Fibroblast of lung (primary cell): ENCODE data around the gene ZFY. TPM values are rescaled to one million over a fixed set of nuclear protein-coding genes. Genes with fewer than 3 reads are reported as not detected.

Source experiments
- DNase-seq, 2 donors: peaks; one replicate each; pipeline versions ENCODE4 v3.0.0 to v3.0.0-alpha.2; 2010; ENCODE audit warnings: low read depth in 2 of 2
- H2AFZ ChIP-seq: 2 replicates; pipeline ENCODE4 v1.5.1; 2012; ENCODE audit warnings: low read length, control low read depth, inconsistent platforms
- H3K27ac ChIP-seq: 2 replicates; pipeline ENCODE4 v1.5.1; 2011; ENCODE audit warnings: low read length, control low read depth; ENCODE audit not compliant: insufficient read depth
- H3K27me3 ChIP-seq: 2 replicates; pipeline ENCODE4 v1.5.1; 2011; ENCODE audit warnings: mild to moderate bottlenecking, low read length; ENCODE audit not compliant: control insufficient read depth, insufficient read depth
- H3K36me3 ChIP-seq: 2 replicates; pipeline ENCODE4 v1.5.1; 2011; ENCODE audit warnings: low read length; ENCODE audit not compliant: control insufficient read depth, insufficient read depth
- H3K4me1 ChIP-seq: 2 replicates; pipeline ENCODE4 v1.5.1; 2011; ENCODE audit warnings: low read length; ENCODE audit not compliant: control insufficient read depth, insufficient read depth; ENCODE audit errors: extremely low read depth
- H3K4me2 ChIP-seq: 2 replicates; pipeline ENCODE4 v1.5.1; 2011; ENCODE audit warnings: low read length, control low read depth; ENCODE audit not compliant: insufficient read depth; ENCODE audit errors: extremely low read depth
- H3K4me3 ChIP-seq, 4 experiments: fragments of 200-600 bp in 1 of 4; sonication (generic) in 1 of 4; replicated peaks in 1 of 4; 2 replicates each; pipeline ENCODE4 v1.5.1; 2011 to 2016; ENCODE audit warnings: low read length in 4 of 4, low read depth in 3 of 4, mild to moderate bottlenecking in 3 of 4, control low read depth in 2 of 4, inconsistent platforms in 1 of 4, mixed read lengths in 1 of 4; ENCODE audit not compliant: insufficient read depth in 1 of 4; ENCODE audit errors: control extremely low read depth in 1 of 4
- H3K79me2 ChIP-seq: 2 replicates; pipeline ENCODE4 v1.5.1; 2012; ENCODE audit warnings: mild to moderate bottlenecking, low read length, inconsistent platforms; ENCODE audit not compliant: control insufficient read depth, insufficient read depth
- H3K9ac ChIP-seq: 2 replicates; pipeline ENCODE4 v1.5.1; 2011; ENCODE audit warnings: mild to moderate bottlenecking, low read length, control low read depth; ENCODE audit not compliant: insufficient read depth
- H3K9me3 ChIP-seq: 2 replicates; pipeline ENCODE4 v1.5.1; 2012; ENCODE audit warnings: low read depth, low read length; ENCODE audit not compliant: control insufficient read depth, insufficient read depth
- H4K20me1 ChIP-seq: 2 replicates; pipeline ENCODE4 v1.5.1; 2011; ENCODE audit warnings: low read length; ENCODE audit not compliant: control insufficient read depth, insufficient read depth; ENCODE audit errors: extremely low read depth
- EZH2 ChIP-seq: IDR thresholded peaks from 2 replicates; pipeline ENCODE4 v1.5.1; 2012; ENCODE audit warnings: low read length, control low read depth, mild to moderate bottlenecking; ENCODE audit errors: missing control alignments
- polyA plus RNA-seq, 2 donors: library from polyadenylated mRNA; depleted of rRNA in 1 of 2; stranded (reverse) in 1 of 2; unstranded in 1 of 2; fragments of >200 nt; gene quantifications; 2 replicates each; pipeline ENCODE4 v1.2.1, GENCODE V29; 2011 to 2012; ENCODE audit warnings: missing spikeins in 1 of 2
- total RNA-seq: library from RNA; depleted of rRNA; stranded (reverse); fragments of >200 nt; gene quantifications from 2 replicates; pipeline ENCODE4 v1.2.1, GENCODE V29; 2014
- TF ChIP-seq, protein P1 (sequence below), 2 donors: IDR thresholded peaks in 1 of 2; conservative IDR thresholded peaks in 1 of 2; 1 replicate in 1 of 2; 2 replicates in 1 of 2; pipeline ENCODE4 v1.5.1; 2011 to 2012; ENCODE audit warnings: low read length in 2 of 2, control low read depth in 1 of 2, inconsistent platforms in 1 of 2, low read depth in 1 of 2, mild to moderate bottlenecking in 1 of 2

The ZFY gene
- total and polyA plus RNA-seq, 2 donors (not counting 1 experiment from before 2014, with no cell fraction given): 11.6 TPM; not detected in 1

- no peak overlapping the region for H2AFZ ChIP-seq
- peak in 1 of 2 donors; percentile 73 for DNase-seq
- H3K4me1 ChIP-seq: no peaks in the 10 kb centered on the region
- no peak overlapping the region for H3K9ac ChIP-seq
- no peak overlapping the region for H3K27ac ChIP-seq
- no peaks in the 10 kb centered on the region for H3K79me2 ChIP-seq
- H3K9me3 ChIP-seq: no peaks in the 10 kb centered on the region
- no peaks in the 10 kb centered on the region for H4K20me1 ChIP-seq
- H3K27me3 ChIP-seq: no peaks in the 10 kb centered on the region
- H3K4me2 ChIP-seq: no peak overlapping the region
- no peaks in the 10 kb centered on the region for H3K36me3 ChIP-seq
- no peak overlapping the region for H3K4me3 ChIP-seq
- no peak for TF ChIP-seq EZH2
- TF ChIP-seq, protein P1, sequence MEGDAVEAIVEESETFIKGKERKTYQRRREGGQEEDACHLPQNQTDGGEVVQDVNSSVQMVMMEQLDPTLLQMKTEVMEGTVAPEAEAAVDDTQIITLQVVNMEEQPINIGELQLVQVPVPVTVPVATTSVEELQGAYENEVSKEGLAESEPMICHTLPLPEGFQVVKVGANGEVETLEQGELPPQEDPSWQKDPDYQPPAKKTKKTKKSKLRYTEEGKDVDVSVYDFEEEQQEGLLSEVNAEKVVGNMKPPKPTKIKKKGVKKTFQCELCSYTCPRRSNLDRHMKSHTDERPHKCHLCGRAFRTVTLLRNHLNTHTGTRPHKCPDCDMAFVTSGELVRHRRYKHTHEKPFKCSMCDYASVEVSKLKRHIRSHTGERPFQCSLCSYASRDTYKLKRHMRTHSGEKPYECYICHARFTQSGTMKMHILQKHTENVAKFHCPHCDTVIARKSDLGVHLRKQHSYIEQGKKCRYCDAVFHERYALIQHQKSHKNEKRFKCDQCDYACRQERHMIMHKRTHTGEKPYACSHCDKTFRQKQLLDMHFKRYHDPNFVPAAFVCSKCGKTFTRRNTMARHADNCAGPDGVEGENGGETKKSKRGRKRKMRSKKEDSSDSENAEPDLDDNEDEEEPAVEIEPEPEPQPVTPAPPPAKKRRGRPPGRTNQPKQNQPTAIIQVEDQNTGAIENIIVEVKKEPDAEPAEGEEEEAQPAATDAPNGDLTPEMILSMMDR (conservative IDR thresholded peaks at IDR 0.05 in 1 of 2, IDR thresholded peaks at IDR 0.05 in 1 of 2; ENCODE audit: low read depth in 1 of 2, low read length in 2 of 2): no peak
These were observed 27.8 kb upstream of the ZFY start for GRCh38 chrY:2907356-2907755.

GRCh38 chrY:2913066-2913815 is 21.9 kb upstream of the ZFY start:
- H3K4me2 ChIP-seq: no peak overlapping the region
- H3K27me3 ChIP-seq: no peaks in the 10 kb centered on the region
- no peak for TF ChIP-seq EZH2
- TF ChIP-seq, protein P1 (conservative IDR thresholded peaks at IDR 0.05 in 1 of 2, IDR thresholded peaks at IDR 0.05 in 1 of 2; ENCODE audit: low read depth in 1 of 2, low read length in 2 of 2): peak; percentile 40 to 50
- no peaks in the 10 kb centered on the region for H4K20me1 ChIP-seq
- no peak overlapping the region for H2AFZ ChIP-seq
- DNase-seq: peak in 1 of 2 donors; percentile 61
- no peaks in the 10 kb centered on the region for H3K79me2 ChIP-seq
- H3K36me3 ChIP-seq: no peaks in the 10 kb centered on the region
- H3K9me3 ChIP-seq: no peaks in the 10 kb centered on the region
- H3K9ac ChIP-seq: no peak overlapping the region
- H3K4me1 ChIP-seq: no peaks in the 10 kb centered on the region
- no peak overlapping the region for H3K27ac ChIP-seq
- H3K4me3 ChIP-seq: no peak overlapping the region

- H3K4me1 ChIP-seq: no peaks in the 10 kb centered on the region
- DNase-seq: peak in 1 of 2 donors; percentile 25
- H4K20me1 ChIP-seq: no peaks in the 10 kb centered on the region
- no peak overlapping the region for H3K9ac ChIP-seq
- H3K36me3 ChIP-seq: no peaks in the 10 kb centered on the region
- no peak overlapping the region for H2AFZ ChIP-seq
- no peaks in the 10 kb centered on the region for H3K9me3 ChIP-seq
- no peak for TF ChIP-seq EZH2
- TF ChIP-seq, protein P1 (conservative IDR thresholded peaks at IDR 0.05 in 1 of 2, IDR thresholded peaks at IDR 0.05 in 1 of 2; ENCODE audit: low read depth in 1 of 2, low read length in 2 of 2): no peak
- no peak overlapping the region for H3K27ac ChIP-seq
- H3K27me3 ChIP-seq: no peaks in the 10 kb centered on the region
- no peak overlapping the region for H3K4me2 ChIP-seq
- H3K4me3 ChIP-seq: peak overlapping the region in 2 of 4 experiments; percentile 72 to 77
- peaks cover 15% of the 10 kb centered on the region for H3K79me2 ChIP-seq
These were observed 1.1 kb upstream of the ZFY start for GRCh38 chrY:2934078-2934477.
